Activated gamma-delta T cell treated with anti-CD3 and anti-CD28 coated beads, Interleukin-2, amount 50 U/mL, for 16 hours (primary cell): ENCODE measurements around the gene PVR.
"Not testable (repeated sequence)": the region's sequence is repeated elsewhere in the genome, so short reads cannot be mapped to it uniquely, and the experiment has no call there.

ENCODE experiments used
- DNase-seq: peaks from one replicate; pipeline ENCODE4 v3.0.0-alpha.2; 2020; ENCODE audit warnings: low read depth

The PVR gene

GRCh38 chr19:44643605-44644401 is at the start of gene PVR:
TSS of gene PVR (plus strand) at chr19:44643910. CDS start at chr19:44644097, 187 bp downstream.
- no peak for DNase-seq

DNA sequence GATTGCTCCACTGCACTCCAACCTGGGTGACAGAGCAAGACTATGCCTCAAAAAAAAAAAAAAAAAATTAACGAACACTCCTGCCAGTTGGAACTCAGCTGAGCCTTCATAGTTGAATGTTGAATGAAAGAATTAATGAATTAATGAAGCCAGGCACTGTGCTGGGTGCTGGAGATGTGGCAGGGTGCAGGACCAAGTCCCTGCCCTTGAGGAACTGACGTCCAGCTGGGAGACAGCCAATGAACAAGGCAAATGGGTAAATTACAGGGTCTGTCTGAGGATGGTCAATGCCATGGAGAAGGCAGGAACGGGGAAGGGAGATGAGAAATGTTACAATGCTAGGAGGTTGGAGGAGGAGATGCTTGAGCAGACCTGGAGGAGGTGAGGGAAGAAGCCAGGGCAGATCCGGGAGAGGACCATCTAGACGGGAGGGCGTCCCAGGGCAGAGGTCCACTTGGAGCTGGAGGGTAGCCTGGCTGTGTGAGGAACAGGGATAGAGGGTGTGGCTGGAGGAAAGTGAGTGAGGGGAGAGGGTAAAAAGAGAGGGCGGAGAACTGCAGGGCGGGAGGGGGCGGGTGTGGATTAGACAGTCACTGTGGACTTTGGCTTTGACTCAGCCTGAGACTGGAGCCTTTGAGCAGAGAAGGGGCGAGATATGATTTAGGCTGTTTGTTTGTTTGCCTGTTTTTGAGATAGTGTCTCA is 47.1 kb upstream of the PVR start:
- no peak for DNase-seq

- no peak for DNase-seq
Measured at GRCh38 chr19:44597131-44597491, 46.6 kb upstream of the PVR start.

DNA sequence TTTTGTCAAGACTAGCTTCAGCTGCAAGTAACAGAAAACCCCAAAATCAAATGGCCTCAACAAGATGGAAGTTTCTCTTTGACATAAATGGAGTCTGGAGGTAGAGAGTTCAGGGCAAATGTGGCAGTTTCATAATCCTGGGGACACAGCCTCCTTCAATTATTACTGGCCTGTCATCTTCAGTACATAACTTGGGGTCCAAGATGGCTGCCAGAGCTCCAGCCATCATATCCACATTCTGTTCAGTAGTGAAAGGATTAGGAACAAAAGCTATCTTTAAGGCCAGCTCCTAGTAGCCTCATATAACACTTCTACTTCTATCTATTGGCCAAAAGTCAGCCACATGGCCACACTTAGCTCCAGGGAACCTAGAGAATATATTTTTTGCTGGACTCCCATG is 45.4 kb upstream of the PVR start:
- no peak for DNase-seq

GRCh38 chr19:44598880-44599279 is 44.8 kb upstream of the PVR start:
- no peak for DNase-seq

DNA sequence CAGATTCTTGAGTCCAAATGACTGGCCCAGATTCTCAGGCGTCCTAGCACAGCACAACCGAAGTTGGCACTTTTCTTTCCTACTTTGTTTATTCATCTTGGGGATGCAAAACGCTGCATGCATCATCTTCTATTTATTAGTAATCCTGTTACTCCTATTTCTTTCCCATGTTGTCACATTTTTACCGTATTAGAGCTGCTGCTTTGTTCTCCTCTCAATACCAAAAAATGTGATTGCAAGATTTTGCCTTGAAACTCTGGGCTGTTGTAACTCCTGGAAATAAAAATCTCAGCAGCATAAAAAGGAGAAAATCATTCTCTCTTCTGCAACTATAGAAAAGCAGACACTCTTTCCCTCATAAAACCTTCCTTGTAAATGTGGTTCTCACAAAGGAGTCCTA is 43.2 kb upstream of the PVR start:
- no peak for DNase-seq

DNA sequence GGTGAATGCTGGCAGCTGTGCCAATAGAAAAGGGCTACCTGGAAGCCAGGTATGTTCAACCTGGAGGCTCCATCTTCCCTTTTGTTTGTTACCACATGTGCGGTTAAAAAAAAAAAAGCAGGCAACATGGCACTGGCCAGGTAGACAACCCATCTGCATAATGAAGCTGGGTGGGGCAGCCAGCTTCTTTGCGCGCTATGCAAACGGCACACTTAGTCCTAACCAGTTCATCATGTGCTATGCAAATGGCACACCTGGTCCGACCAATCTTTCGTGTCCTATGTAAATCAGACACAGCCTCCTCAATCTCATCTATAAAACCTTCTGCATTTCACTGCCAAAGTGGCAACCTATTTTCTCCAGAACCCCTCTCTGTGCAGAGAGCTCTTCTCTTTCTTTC is 41.6 kb upstream of the PVR start:
- DNase-seq, result no peak

DNA sequence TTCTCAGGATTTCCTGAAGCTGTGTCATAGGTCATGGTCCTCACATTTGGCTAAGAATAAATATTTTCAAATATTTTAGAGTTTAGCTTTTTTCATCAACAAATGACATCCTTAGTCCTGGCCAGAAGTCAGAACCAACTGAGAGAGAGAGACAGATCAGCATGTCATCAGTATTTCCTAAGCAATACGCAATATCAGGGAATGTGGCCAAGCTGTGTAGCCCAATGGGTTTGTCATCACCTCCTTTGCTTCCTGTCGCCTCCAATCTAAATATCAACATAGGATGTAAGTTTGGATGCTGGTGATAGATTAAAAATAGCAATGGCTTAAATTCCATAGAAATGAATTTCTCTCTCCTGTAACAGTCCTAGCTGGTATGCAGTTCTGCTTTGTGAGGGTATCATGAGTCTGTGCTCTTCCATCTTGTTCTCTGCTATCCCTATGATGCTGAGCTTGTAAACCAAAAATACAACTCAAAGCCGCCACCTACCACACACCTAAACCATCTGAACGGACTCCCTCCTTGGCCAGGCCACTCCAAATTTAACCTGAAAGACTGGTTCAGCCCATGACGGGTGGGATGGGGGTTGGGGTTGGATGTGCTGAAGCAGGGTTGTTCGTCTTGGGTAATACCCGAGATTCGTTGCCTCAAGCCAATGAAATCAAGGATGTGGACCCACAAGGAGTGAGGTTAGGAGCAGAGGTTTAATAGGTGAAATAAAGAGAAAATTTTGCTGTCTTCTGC is 40.3 kb upstream of the PVR start:
- no peak for DNase-seq

- no peak for DNase-seq
Measured at GRCh38 chr19:44604241-44604640, 39.5 kb upstream of the PVR start.

DNA sequence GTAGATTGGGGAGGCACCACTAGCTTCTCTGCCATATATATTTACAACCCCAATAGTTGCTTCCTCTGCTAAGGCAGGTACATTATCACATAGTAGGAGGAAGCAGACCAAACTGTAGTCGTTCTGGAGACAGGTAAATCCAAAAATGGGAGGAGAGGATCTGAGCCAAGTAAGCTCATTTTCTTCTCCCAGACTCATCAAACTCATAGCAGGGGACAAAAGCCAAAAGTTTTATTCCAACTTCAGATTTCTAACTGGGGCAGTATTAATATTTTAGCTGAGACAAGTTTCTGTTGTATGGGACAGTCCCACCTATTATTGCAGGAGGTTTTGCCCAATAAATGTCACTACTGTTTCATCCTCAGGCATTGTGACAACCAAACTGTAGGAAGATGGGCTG is 38.2 kb upstream of the PVR start:
- no peak for DNase-seq

DNA sequence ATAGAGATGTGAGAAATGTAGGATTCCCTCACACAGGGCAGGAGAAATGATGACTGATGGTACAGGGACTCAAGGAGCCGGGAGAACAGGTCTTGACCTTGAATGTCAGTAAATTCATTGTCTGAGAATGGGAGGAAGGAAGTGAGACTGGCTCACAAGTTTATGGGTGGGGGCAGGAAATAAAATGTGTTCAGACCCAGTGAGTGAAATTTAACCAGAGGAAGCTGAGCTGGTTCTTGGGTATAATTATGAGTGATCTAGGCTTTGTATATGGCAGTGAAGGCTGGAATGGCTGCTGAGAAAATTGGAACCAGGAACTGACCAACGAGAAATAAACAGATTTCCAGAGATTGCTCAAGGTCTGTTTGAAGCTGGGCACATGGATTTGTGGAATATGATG is 36.7 kb upstream of the PVR start:
- no peak for DNase-seq

DNA sequence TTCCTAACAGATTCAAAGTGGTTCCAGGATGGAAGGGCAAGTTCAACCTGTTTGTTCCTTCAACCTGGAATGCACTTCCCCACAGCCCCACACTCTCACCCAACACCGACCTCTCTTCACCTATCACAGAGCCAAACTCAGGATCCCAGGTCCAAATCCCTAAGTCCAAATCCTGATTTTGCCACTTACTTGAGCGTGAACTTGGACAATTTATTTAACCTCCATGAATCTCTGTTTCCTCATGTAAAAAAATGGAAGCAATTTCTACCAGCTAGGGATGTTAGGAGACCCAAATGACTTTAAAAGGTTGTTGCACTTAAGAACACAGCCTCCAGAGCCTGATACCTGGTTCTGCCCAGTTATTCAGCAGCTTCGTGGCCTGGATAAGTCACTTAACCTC is 35.8 kb upstream of the PVR start:
- DNase-seq, result no peak

DNA sequence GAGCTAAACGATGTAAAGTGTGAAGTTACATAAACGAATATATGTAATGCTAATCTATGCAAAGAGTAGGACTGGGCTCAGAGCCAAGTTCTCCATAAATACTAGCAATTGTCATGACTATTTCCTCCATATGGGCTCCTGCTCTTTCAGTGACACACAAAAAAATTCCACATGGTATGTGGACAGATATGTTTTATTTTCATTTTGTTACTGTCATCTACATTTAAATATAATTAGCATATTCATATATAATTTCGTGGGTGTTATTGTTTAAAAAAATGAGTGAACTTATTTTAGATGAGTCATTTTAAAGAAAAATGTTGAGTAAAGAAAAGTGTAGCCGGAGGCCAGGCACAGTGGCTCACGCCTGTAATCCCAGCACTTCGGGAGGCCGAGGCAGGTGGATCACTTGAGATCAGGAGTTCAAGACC is 35.3 kb upstream of the PVR start:
- DNase-seq, result no peak

DNA sequence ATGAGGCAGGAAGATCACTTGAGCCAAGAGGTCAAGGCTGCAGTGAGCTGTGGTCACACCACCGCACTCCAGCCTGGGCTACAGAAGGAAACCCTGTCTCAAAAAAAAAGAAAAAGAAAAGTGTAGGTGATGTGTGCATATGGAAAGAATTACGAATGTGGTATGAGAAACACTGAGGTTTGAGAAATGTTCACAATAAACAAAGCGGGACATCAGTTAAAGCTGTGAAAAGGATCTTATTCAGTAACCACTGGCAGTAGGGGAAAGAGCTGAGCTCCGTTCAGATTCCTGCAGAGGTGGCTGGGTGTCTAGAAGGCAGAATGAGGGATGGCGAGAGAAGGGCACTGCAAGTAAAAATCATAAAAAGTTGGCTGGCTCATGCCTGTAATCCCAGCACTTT is 34.5 kb upstream of the PVR start:
- DNase-seq, result no peak

GRCh38 chr19:44610497-44610896 is 33.2 kb upstream of the PVR start:
- not testable (repeated sequence) for DNase-seq

- DNase-seq, result no peak
Measured at GRCh38 chr19:44611812-44612295, 31.9 kb upstream of the PVR start.

GRCh38 chr19:44613295-44614178 is 30.2 kb upstream of the PVR start, which contains the start of gene IGSF23:
TSS of gene IGSF23 (plus strand) at chr19:44613563. CDS start at chr19:44613646, 83 bp downstream.
- DNase-seq, result no peak

- no peak for DNase-seq
Measured at GRCh38 chr19:44614313-44614712, 29.4 kb upstream of the PVR start.

- DNase-seq, result no peak
Measured at GRCh38 chr19:44615863-44616247, 27.9 kb upstream of the PVR start.

GRCh38 chr19:44617110-44617880 is 26.4 kb upstream of the PVR start:
- no peak for DNase-seq
